ENCODE measurements around the gene BLTP1.

- TF ChIP-seq NPAS2 (CRISPR knock-in tag; IDR thresholded peaks at IDR 0.05; ENCODE audit: borderline replicate concordance) = no peak
- TF ChIP-seq, protein P1, sequence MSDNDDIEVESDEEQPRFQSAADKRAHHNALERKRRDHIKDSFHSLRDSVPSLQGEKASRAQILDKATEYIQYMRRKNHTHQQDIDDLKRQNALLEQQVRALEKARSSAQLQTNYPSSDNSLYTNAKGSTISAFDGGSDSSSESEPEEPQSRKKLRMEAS (IDR thresholded peaks at IDR 0.05) = no peak
- no peak for TF ChIP-seq POLR2A (IDR thresholded peaks at IDR 0.05; ENCODE audit: low read length)
- TF ChIP-seq CTCF (IDR thresholded peaks at IDR 0.05) = no peak
These were observed 33.9 kb upstream of the BLTP1 start for GRCh38 chr4:122118243-122118642.

Measured in A549 (cell line).